WTC11 (cell line): ENCODE data around the gene SH2D4B. TPM values are rescaled to one million over a fixed set of nuclear protein-coding genes. Genes with fewer than 3 reads are reported as not detected.

Experiments
- ATAC-seq: fragments of 200-7000 bp; cut with Tn5 transposase; 2 replicates; pipeline ENCODE4 v1.10.0; 2021; ENCODE audit warnings: mild to moderate bottlenecking, moderate library complexity
- CTCF ChIA-PET: fragments of 300-600 bp; sonication (Branson Sonifier 250); formaldehyde crosslinking; loops from one replicate; lab custom pipeline; 2021; ENCODE audit warnings: antibody characterized with exemption; lab: Charles Lee
- POLR2A ChIA-PET: fragments of 350-600 bp; sonication (Branson Sonifier 250); formaldehyde crosslinking; loops from one replicate; lab custom pipeline; 2021; ENCODE audit warnings: antibody characterized with exemption; lab: Charles Lee
- DNase-seq: peaks from one replicate; pipeline ENCODE4 v3.0.0; 2021; ENCODE audit warnings: low spot score
- H3K27ac Mint-ChIP-seq: 2 replicates; pipeline ENCODE4 v1.8.0; 2021; ENCODE audit warnings: mixed read lengths
- H3K27me3 Mint-ChIP-seq: 2 replicates; pipeline ENCODE4 v1.8.0; 2021; ENCODE audit warnings: low read depth, mild to moderate bottlenecking, moderate library complexity, mixed read lengths
- H3K36me3 Mint-ChIP-seq: 2 replicates; pipeline ENCODE4 v1.8.0; 2021; ENCODE audit warnings: mixed read lengths
- H3K4me1 Mint-ChIP-seq: 2 replicates; pipeline ENCODE4 v1.8.0; 2022; ENCODE audit warnings: mixed read lengths
- H3K4me3 Mint-ChIP-seq: 2 replicates; pipeline ENCODE4 v1.8.0; 2021; ENCODE audit warnings: mild to moderate bottlenecking, moderate library complexity, mixed read lengths
- H3K9me3 Mint-ChIP-seq: 2 replicates; pipeline ENCODE4 v1.8.0; 2021; ENCODE audit warnings: mixed read lengths
- EMX1 ChIP-seq: fragments of 250-450 bp; sonication (Bioruptor Pico); IDR thresholded peaks from 2 replicates; pipeline ENCODE4 v1.8.0; 2021; ENCODE audit warnings: mild to moderate bottlenecking
- IRF2 ChIP-seq: sonication (generic); formaldehyde crosslinking; IDR thresholded peaks from 2 replicates; pipeline ENCODE4 v1.8.0; 2022; ENCODE audit warnings: low read depth, missing genetic modification reagents, borderline replicate concordance
- JAZF1 ChIP-seq: fragments of 250-450 bp; sonication (Bioruptor Pico); IDR thresholded peaks from 2 replicates; pipeline ENCODE4 v1.9.0; 2021; ENCODE audit warnings: moderate library complexity, mild to moderate bottlenecking, inconsistent platforms
- KAT7 ChIP-seq: sonication (generic); formaldehyde crosslinking; IDR thresholded peaks from 2 replicates; pipeline ENCODE4 v1.8.1; 2023; ENCODE audit warnings: missing genetic modification reagents, mild to moderate bottlenecking, borderline replicate concordance
- NFE2L1 ChIP-seq: sonication (generic); formaldehyde crosslinking; IDR thresholded peaks from 2 replicates; pipeline ENCODE4 v1.8.1; 2023; ENCODE audit warnings: missing genetic modification reagents
- NR3C1 ChIP-seq: sonication (generic); formaldehyde crosslinking; conservative IDR thresholded peaks from 2 replicates; pipeline ENCODE4 v1.8.1; 2023; ENCODE audit warnings: low read depth, mild to moderate bottlenecking, missing genetic modification reagents
- OVOL2 ChIP-seq: fragments of 250-450 bp; sonication (Bioruptor Pico); IDR thresholded peaks from 2 replicates; pipeline ENCODE4 v1.9.0; 2021; ENCODE audit warnings: mild to moderate bottlenecking, borderline replicate concordance
- TCF7 ChIP-seq: sonication (generic); formaldehyde crosslinking; IDR thresholded peaks from 2 replicates; pipeline ENCODE4 v1.8.0; 2022; ENCODE audit warnings: mild to moderate bottlenecking, low read depth, missing genetic modification reagents, moderate library complexity
- TP53 ChIP-seq: sonication (generic); formaldehyde crosslinking; IDR thresholded peaks from 2 replicates; pipeline ENCODE4 v1.8.1; 2023; ENCODE audit warnings: mild to moderate bottlenecking, missing genetic modification reagents
- ZNF138 ChIP-seq: sonication (generic); formaldehyde crosslinking; conservative IDR thresholded peaks from 2 replicates; pipeline ENCODE4 v1.8.1; 2022; ENCODE audit warnings: mild to moderate bottlenecking, moderate library complexity, missing genetic modification reagents
- total RNA-seq: library from RNA; stranded (reverse); gene quantifications from 3 replicates; pipeline ENCODE4 v1.2.3, GENCODE V29; 2021
- TF ChIP-seq, protein P1 (sequence below): sonication (generic); formaldehyde crosslinking; conservative IDR thresholded peaks from 2 replicates; pipeline ENCODE4 v1.8.1; 2023; ENCODE audit warnings: mild to moderate bottlenecking, low read depth, missing genetic modification reagents, moderate library complexity
- TF ChIP-seq, protein P2 (sequence below): fragments of 250-450 bp; sonication (Bioruptor Pico); IDR thresholded peaks from 2 replicates; pipeline ENCODE4 v2.1.2; 2022; ENCODE audit warnings: mild to moderate bottlenecking, moderate library complexity
- TF ChIP-seq, protein P3 (sequence below): sonication (generic); formaldehyde crosslinking; IDR thresholded peaks from 2 replicates; pipeline ENCODE4 v1.8.1; 2023; ENCODE audit warnings: mild to moderate bottlenecking, missing genetic modification reagents
- TF ChIP-seq, protein P4 (sequence below): fragments of 250-450 bp; sonication (Bioruptor Pico); IDR thresholded peaks from 2 replicates; pipeline ENCODE4 v1.9.0; 2021; ENCODE audit warnings: mild to moderate bottlenecking
- TF ChIP-seq, protein P5 (sequence below): fragments of 200-600 bp; IDR thresholded peaks from 2 replicates; pipeline ENCODE4 v1.8.0; 2022; ENCODE audit warnings: antibody characterized with exemption
- TF ChIP-seq, protein P6 (sequence below): fragments of 250-450 bp; sonication (Bioruptor Pico); IDR thresholded peaks from 2 replicates; pipeline ENCODE4 v1.9.0; 2021; ENCODE audit warnings: moderate library complexity, mild to moderate bottlenecking, inconsistent platforms, borderline replicate concordance
- TF ChIP-seq, protein P7 (sequence below): sonication (generic); formaldehyde crosslinking; IDR thresholded peaks from 2 replicates; pipeline ENCODE4 v1.8.1; 2022; ENCODE audit warnings: low read depth, mild to moderate bottlenecking, moderate library complexity, missing genetic modification reagents, borderline replicate concordance

Gene SH2D4B
- total RNA-seq, 1 experiment from 2014 or later: 0.04 TPM

DNA sequence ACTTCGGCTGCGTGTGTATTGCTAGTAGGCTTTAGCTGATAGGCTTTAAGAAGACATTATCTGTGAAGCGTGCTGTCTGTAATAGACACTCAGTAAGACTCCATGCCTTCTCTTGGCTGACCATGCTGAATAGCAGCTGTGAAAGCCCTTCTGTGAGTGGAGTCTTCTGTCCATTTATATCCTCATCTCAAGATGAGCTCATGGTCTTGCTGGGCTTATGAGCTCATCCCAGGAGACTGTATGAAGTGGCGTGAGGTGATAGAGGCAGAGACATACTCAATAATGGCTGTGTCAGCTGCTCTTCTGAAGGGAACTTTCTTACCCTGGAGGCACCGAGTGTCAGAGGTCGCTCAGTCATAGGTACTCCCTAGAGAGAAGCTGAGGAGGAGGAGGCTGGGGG is 111.5 kb downstream of the SH2D4B start:
- Mint-ChIP-seq H3K27ac (no peak overlapping the region), H3K36me3 (peaks cover 10% of the 10 kb centered on the region), H3K4me1 (no peaks in the 10 kb centered on the region), H3K4me3 (no peak overlapping the region), H3K27me3 (0 out of 2 replicates have a peak, but pooled peaks cover 4% of the 10 kb centered on the region)
- DNase-seq: no peak
- CTCF ChIA-PET: interaction anchor here (0.8 to 1.1 kb wide), 4 partner anchors 14 to 53 kb away, joined by 3 to 7 read pairs (median 6); no protein-coding TSS in a partner anchor
- no peak for ATAC-seq
- POLR2A ChIA-PET: no interaction called here
- TF ChIP-seq TP53 (CRISPR knock-in tag) (no peak), NFE2L1 (CRISPR knock-in tag) (no peak), JAZF1 (CRISPR knock-in tag) (no peak), ZNF138 (CRISPR knock-in tag) (no peak), IRF2 (CRISPR knock-in tag) (no peak), KAT7 (CRISPR knock-in tag) (no peak)
- TF ChIP-seq, protein P1, sequence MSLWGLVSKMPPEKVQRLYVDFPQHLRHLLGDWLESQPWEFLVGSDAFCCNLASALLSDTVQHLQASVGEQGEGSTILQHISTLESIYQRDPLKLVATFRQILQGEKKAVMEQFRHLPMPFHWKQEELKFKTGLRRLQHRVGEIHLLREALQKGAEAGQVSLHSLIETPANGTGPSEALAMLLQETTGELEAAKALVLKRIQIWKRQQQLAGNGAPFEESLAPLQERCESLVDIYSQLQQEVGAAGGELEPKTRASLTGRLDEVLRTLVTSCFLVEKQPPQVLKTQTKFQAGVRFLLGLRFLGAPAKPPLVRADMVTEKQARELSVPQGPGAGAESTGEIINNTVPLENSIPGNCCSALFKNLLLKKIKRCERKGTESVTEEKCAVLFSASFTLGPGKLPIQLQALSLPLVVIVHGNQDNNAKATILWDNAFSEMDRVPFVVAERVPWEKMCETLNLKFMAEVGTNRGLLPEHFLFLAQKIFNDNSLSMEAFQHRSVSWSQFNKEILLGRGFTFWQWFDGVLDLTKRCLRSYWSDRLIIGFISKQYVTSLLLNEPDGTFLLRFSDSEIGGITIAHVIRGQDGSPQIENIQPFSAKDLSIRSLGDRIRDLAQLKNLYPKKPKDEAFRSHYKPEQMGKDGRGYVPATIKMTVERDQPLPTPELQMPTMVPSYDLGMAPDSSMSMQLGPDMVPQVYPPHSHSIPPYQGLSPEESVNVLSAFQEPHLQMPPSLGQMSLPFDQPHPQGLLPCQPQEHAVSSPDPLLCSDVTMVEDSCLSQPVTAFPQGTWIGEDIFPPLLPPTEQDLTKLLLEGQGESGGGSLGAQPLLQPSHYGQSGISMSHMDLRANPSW: no peak
- TF ChIP-seq, protein P2, sequence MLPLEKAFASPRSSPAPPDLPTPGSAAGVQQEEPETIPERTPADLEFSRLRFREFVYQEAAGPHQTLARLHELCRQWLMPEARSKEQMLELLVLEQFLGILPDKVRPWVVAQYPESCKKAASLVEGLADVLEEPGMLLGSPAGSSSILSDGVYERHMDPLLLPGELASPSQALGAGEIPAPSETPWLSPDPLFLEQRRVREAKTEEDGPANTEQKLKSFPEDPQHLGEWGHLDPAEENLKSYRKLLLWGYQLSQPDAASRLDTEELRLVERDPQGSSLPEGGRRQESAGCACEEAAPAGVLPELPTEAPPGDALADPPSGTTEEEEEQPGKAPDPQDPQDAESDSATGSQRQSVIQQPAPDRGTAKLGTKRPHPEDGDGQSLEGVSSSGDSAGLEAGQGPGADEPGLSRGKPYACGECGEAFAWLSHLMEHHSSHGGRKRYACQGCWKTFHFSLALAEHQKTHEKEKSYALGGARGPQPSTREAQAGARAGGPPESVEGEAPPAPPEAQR: no peak
- TF ChIP-seq, protein P3, sequence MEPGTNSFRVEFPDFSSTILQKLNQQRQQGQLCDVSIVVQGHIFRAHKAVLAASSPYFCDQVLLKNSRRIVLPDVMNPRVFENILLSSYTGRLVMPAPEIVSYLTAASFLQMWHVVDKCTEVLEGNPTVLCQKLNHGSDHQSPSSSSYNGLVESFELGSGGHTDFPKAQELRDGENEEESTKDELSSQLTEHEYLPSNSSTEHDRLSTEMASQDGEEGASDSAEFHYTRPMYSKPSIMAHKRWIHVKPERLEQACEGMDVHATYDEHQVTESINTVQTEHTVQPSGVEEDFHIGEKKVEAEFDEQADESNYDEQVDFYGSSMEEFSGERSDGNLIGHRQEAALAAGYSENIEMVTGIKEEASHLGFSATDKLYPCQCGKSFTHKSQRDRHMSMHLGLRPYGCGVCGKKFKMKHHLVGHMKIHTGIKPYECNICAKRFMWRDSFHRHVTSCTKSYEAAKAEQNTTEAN (CRISPR knock-in tag): no peak
- TF ChIP-seq, all 79 proteins: peak for 0
- peaks cover 15% of the 10 kb centered on the region for H3K9me3 Mint-ChIP-seq

DNA sequence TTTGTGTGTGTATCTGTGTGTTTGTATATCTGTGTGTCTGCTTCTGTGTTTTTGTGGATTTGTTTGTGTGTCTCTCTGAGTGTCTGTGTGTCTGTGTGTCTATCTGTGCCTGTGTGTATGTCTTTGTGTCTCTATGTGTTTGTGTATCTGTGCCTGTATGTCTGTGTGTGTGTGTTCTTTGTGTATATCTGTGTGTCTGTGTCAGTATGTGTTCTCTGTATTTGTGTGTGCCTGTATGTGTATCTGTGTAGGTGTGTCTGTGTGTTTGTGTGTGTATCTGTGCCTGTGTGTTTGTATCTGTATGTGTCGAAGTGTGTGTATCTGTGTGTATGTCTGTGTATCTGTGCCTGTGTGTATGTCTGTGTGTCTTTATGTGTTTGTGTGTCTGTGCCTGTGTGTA is 118.2 kb downstream of the SH2D4B start:
- peaks cover 17% of the 10 kb centered on the region for H3K9me3 Mint-ChIP-seq
- no peaks in the 10 kb centered on the region for H3K4me1 Mint-ChIP-seq
- no peak overlapping the region for H3K4me3 Mint-ChIP-seq
- peaks cover 10% of the 10 kb centered on the region for H3K36me3 Mint-ChIP-seq
- TF ChIP-seq, protein P4, sequence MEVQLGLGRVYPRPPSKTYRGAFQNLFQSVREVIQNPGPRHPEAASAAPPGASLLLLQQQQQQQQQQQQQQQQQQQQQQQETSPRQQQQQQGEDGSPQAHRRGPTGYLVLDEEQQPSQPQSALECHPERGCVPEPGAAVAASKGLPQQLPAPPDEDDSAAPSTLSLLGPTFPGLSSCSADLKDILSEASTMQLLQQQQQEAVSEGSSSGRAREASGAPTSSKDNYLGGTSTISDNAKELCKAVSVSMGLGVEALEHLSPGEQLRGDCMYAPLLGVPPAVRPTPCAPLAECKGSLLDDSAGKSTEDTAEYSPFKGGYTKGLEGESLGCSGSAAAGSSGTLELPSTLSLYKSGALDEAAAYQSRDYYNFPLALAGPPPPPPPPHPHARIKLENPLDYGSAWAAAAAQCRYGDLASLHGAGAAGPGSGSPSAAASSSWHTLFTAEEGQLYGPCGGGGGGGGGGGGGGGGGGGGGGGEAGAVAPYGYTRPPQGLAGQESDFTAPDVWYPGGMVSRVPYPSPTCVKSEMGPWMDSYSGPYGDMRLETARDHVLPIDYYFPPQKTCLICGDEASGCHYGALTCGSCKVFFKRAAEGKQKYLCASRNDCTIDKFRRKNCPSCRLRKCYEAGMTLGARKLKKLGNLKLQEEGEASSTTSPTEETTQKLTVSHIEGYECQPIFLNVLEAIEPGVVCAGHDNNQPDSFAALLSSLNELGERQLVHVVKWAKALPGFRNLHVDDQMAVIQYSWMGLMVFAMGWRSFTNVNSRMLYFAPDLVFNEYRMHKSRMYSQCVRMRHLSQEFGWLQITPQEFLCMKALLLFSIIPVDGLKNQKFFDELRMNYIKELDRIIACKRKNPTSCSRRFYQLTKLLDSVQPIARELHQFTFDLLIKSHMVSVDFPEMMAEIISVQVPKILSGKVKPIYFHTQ (CRISPR knock-in tag): no peak
- TF ChIP-seq TCF7 (no peak), EMX1 (CRISPR knock-in tag) (no peak), NR3C1 (CRISPR knock-in tag) (no peak), OVOL2 (CRISPR knock-in tag) (no peak)
- TF ChIP-seq, protein P5, sequence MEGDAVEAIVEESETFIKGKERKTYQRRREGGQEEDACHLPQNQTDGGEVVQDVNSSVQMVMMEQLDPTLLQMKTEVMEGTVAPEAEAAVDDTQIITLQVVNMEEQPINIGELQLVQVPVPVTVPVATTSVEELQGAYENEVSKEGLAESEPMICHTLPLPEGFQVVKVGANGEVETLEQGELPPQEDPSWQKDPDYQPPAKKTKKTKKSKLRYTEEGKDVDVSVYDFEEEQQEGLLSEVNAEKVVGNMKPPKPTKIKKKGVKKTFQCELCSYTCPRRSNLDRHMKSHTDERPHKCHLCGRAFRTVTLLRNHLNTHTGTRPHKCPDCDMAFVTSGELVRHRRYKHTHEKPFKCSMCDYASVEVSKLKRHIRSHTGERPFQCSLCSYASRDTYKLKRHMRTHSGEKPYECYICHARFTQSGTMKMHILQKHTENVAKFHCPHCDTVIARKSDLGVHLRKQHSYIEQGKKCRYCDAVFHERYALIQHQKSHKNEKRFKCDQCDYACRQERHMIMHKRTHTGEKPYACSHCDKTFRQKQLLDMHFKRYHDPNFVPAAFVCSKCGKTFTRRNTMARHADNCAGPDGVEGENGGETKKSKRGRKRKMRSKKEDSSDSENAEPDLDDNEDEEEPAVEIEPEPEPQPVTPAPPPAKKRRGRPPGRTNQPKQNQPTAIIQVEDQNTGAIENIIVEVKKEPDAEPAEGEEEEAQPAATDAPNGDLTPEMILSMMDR: no peak
- TF ChIP-seq, protein P6, sequence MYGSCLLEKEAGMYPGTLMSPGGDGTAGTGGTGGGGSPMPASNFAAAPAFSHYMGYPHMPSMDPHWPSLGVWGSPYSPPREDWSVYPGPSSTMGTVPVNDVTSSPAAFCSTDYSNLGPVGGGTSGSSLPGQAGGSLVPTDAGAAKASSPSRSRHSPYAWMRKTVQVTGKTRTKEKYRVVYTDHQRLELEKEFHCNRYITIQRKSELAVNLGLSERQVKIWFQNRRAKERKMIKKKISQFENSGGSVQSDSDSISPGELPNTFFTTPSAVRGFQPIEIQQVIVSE (CRISPR knock-in tag): no peak
- TF ChIP-seq, protein P7, sequence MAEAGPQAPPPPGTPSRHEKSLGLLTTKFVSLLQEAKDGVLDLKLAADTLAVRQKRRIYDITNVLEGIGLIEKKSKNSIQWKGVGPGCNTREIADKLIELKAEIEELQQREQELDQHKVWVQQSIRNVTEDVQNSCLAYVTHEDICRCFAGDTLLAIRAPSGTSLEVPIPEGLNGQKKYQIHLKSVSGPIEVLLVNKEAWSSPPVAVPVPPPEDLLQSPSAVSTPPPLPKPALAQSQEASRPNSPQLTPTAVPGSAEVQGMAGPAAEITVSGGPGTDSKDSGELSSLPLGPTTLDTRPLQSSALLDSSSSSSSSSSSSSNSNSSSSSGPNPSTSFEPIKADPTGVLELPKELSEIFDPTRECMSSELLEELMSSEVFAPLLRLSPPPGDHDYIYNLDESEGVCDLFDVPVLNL (CRISPR knock-in tag): no peak
- no peak for DNase-seq
- ATAC-seq: no peak
- ChIA-PET CTCF (no interaction called here), POLR2A (no interaction called here)
- H3K27me3 Mint-ChIP-seq: 0 out of 2 replicates have a peak, but pooled peaks cover 4% of the 10 kb centered on the region
- H3K27ac Mint-ChIP-seq: no peak overlapping the region
